ENCODE results near the gene AK4.
"Not testable (repeated sequence)": the region's sequence is repeated elsewhere in the genome, so short reads cannot be mapped to it uniquely, and the experiment has no call there.

AK4 gene

GRCh38 chr1:65221638-65222339, 73.8 kb downstream of the AK4 start:
- peak; percentile 62 for DNase-seq

GRCh38 chr1:65222340-65222940, 74.4 kb downstream of the AK4 start:
- no peak for DNase-seq

GRCh38 chr1:65224681-65225091, 76.7 kb downstream of the AK4 start:
- DNase-seq: no peak

GRCh38 chr1:65225179-65225578, 77.2 kb downstream of the AK4 start:
- DNase-seq: no peak

- DNase-seq: no peak
Observed at GRCh38 chr1:65229201-65229600, 81.2 kb downstream of the AK4 start.

- no peak for DNase-seq
Observed at GRCh38 chr1:65229754-65230339, 81.8 kb downstream of the AK4 start.

GRCh38 chr1:65230731-65231481, 82.9 kb downstream of the AK4 start:
- DNase-seq: peak; percentile 47

GRCh38 chr1:65231718-65232330, 83.8 kb downstream of the AK4 start:
- no peak for DNase-seq

- DNase-seq: no peak
Observed at GRCh38 chr1:65232461-65232990, 84.5 kb downstream of the AK4 start.

GRCh38 chr1:65233782-65234181, 85.8 kb downstream of the AK4 start:
- no peak for DNase-seq

GRCh38 chr1:65235867-65236805, 88.1 kb downstream of the AK4 start:
- peak; percentile 28 for DNase-seq

- not testable (repeated sequence) for DNase-seq
Observed at GRCh38 chr1:65237088-65237487, 89.1 kb downstream of the AK4 start.

GRCh38 chr1:65237503-65237902, 89.5 kb downstream of the AK4 start:
- no peak for DNase-seq

- no peak for DNase-seq
Observed at GRCh38 chr1:65238010-65238409, 90.0 kb downstream of the AK4 start.

- DNase-seq: no peak
Observed at GRCh38 chr1:65243491-65243890, 95.5 kb downstream of the AK4 start.

GRCh38 chr1:65245295-65245694, 97.3 kb downstream of the AK4 start:
- DNase-seq: no peak

- no peak for DNase-seq
Observed at GRCh38 chr1:65247419-65248359, 99.7 kb downstream of the AK4 start.

GRCh38 chr1:65250826-65251225, 102.8 kb downstream of the AK4 start:
- no peak for DNase-seq

- no peak for DNase-seq
Observed at GRCh38 chr1:65253800-65254319, 105.9 kb downstream of the AK4 start.

- DNase-seq: peak; percentile 76
Observed at GRCh38 chr1:65254320-65255034, 106.5 kb downstream of the AK4 start.
